Right lobe of liver (tissue), 6 donors: ENCODE data around the gene UBP1. TPM values are rescaled to one million over a fixed set of nuclear protein-coding genes. Genes with fewer than 3 reads are reported as not detected.

Experiments
- ATAC-seq, 4 donors: fragments of 200-7000 bp; cut with Tn5 transposase; one replicate each; pipeline ENCODE4 v1.9.1; 2020; ENCODE audit warnings: mild to moderate bottlenecking in 4 of 4, moderate library complexity in 4 of 4
- DNase-seq, 3 donors: peaks; one replicate each; pipeline ENCODE4 v3.0.0-alpha.2; 2020
- H3K27ac ChIP-seq, 3 donors: fragments of 200-600 bp; one replicate each; pipeline ENCODE4 v1.8.0; 2022
- H3K27me3 ChIP-seq, 2 donors: fragments of 200-600 bp; one replicate each; pipeline ENCODE4 v1.8.0; 2022
- H3K36me3 ChIP-seq, 4 donors: fragments of 200-600 bp; sonication (generic) in 1 of 4; one replicate each; pipeline versions ENCODE4 v1.5.1 to v1.8.0; 2017 to 2022; ENCODE audit warnings: control low read depth in 1 of 4
- H3K4me1 ChIP-seq, 4 donors: fragments of 200-600 bp; sonication (generic) in 1 of 4; one replicate each; pipeline versions ENCODE4 v1.5.1 to v1.8.0; 2017 to 2022; ENCODE audit warnings: control low read depth in 1 of 4
- H3K4me3 ChIP-seq, 3 donors: fragments of 200-600 bp; one replicate each; pipeline ENCODE4 v1.8.0; 2022
- H3K9me3 ChIP-seq, 4 donors: fragments of 200-600 bp; sonication (generic) in 1 of 4; one replicate each; pipeline versions ENCODE4 v1.5.1 to v1.8.0; 2017 to 2022; ENCODE audit warnings: control low read depth in 1 of 4
- CTCF ChIP-seq, 4 donors: fragments of 200-600 bp in 3 of 4; fragments of 450-650 bp in 1 of 4; IDR thresholded peaks; one replicate each; pipeline versions ENCODE4 v1.5.1 to v1.8.0; 2016 to 2022; ENCODE audit warnings: antibody characterized with exemption in 4 of 4, mild to moderate bottlenecking in 2 of 4
- POLR2A ChIP-seq: fragments of 450-650 bp; IDR thresholded peaks from one replicate; pipeline ENCODE4 v1.6.1; 2017; ENCODE audit warnings: antibody characterized with exemption, mild to moderate bottlenecking
- WGBS: methylation state at CpG from one replicate; pipeline ENCODE4 v1.1.6; 2018; ENCODE audit warnings: low coverage, low lambda C conversion rate; ENCODE audit not compliant: insufficient coverage; ENCODE audit errors: missing lambda C conversion rate; 5-methylcytosine and 5-hydroxymethylcytosine counted together
- intact Hi-C, 2 donors: fragments of 100-400 bp; cut with DNase I; formaldehyde crosslinking; loops; one replicate each; pipeline versions ENCODE4 v1.11.2 to v1.14.1; 2022
- total RNA-seq, 6 experiments: library from RNA; depleted of rRNA in 2 of 6; stranded (reverse); fragments of >200 nt in 2 of 6; fragmentation: NEBNext Ultra II Directional in 3 of 6; extraction: Animal tissue kit (Norgen Biotek cat#: 25700) in 3 of 6; gene quantifications; one replicate each; pipeline versions ENCODE4 v1.1.0 to v1.2.4, GENCODE V29; 2016 to 2023
- donor health status: DM: no; HTN: yes; CAD: no.
- donor health status: DM: no; HTN: no; CAD: no.
- donor health status: DM: no; HTN: no; CAD: no.
- donor health status: DM: no; HTN: yes; CAD: no.
- donor health status: DM: no; HTN: yes; CAD: no.

The UBP1 gene
- total RNA-seq, 6 experiments from 2014 or later, result 20.5 to 39.2 (median 33.1) TPM

GRCh38 chr3:33389908-33390307, 50.3 kb downstream of the UBP1 start:
- Histone ChIP-seq H3K4me1 (no peaks in the 10 kb centered on the region), H3K27me3 (no peaks in the 10 kb centered on the region), H3K36me3 (peaks cover 0 to 65% (median 3%) of the 10 kb centered on the region in 4 donors), H3K4me3 (no peak overlapping the region), H3K9me3 (no peaks in the 10 kb centered on the region), H3K27ac (no peak overlapping the region)
- intact Hi-C loops, result no loop called here
- 75% methylated on average over 2 of the region's 4 CpGs for WGBS
- DNase-seq (no peak), ATAC-seq (no peak)
- TF ChIP-seq CTCF (IDR thresholded peaks at IDR 0.05) (no peak), POLR2A (no peak)

GRCh38 chr3:33388374-33389100, 51.7 kb downstream of the UBP1 start:
- no peak overlapping the region for H3K4me3 ChIP-seq
- DNase-seq (no peak), ATAC-seq (no peak)
- intact Hi-C loops, result no loop called here
- WGBS, result 91% methylated on average over 7 of the region's 7 CpGs
- H3K4me1 ChIP-seq, result no peaks in the 10 kb centered on the region
- H3K27me3 ChIP-seq, result no peaks in the 10 kb centered on the region
- peaks cover 0 to 57% (median 3%) of the 10 kb centered on the region in 4 donors for H3K36me3 ChIP-seq
- no peak overlapping the region for H3K27ac ChIP-seq
- TF ChIP-seq POLR2A (no peak), CTCF (IDR thresholded peaks at IDR 0.05) (no peak)
- no peaks in the 10 kb centered on the region for H3K9me3 ChIP-seq

- intact Hi-C loops, result no loop called here
- WGBS, result 73% methylated on average over 1 of the region's 1 CpG
- Histone ChIP-seq H3K27ac (no peak overlapping the region), H3K4me1 (no peaks in the 10 kb centered on the region), H3K36me3 (peaks cover 0 to 40% (median 3%) of the 10 kb centered on the region in 4 donors), H3K27me3 (no peaks in the 10 kb centered on the region), H3K4me3 (no peak overlapping the region), H3K9me3 (no peaks in the 10 kb centered on the region)
- DNase-seq, result no peak
- TF ChIP-seq CTCF (IDR thresholded peaks at IDR 0.05) (no peak), POLR2A (no peak)
- ATAC-seq, result no peak
Observed at GRCh38 chr3:33386631-33387030, 53.6 kb downstream of the UBP1 start.

- no peak overlapping the region for H3K27ac ChIP-seq
- TF ChIP-seq POLR2A (no peak), CTCF (IDR thresholded peaks at IDR 0.05) (no peak)
- WGBS, result 69% methylated on average over 5 of the region's 5 CpGs
- peaks cover 0 to 31% (median 3%) of the 10 kb centered on the region in 4 donors for H3K36me3 ChIP-seq
- H3K27me3 ChIP-seq, result no peaks in the 10 kb centered on the region
- DNase-seq (no peak), ATAC-seq (peak in 1 of 4 donors; percentile 30)
- intact Hi-C loops, result no loop called here
- H3K9me3 ChIP-seq, result no peaks in the 10 kb centered on the region
- no peaks in the 10 kb centered on the region for H3K4me1 ChIP-seq
- no peak overlapping the region for H3K4me3 ChIP-seq
Observed at GRCh38 chr3:33385423-33385822, 54.8 kb downstream of the UBP1 start.
